Epithelial cell of proximal tubule (primary cell): ENCODE results near the gene ABTB2. TPM values are rescaled to one million over a fixed set of nuclear protein-coding genes. Genes with fewer than 3 reads are reported as not detected.
A peak's percentile ranks its signal among the peaks of the same experiment; 100 is the strongest.

Experiments
- DNase-seq: peaks from one replicate; pipeline ENCODE4 v3.0.0-alpha.2; 2011; ENCODE audit warnings: low read depth
- H3K4me3 ChIP-seq: 2 replicates; pipeline ENCODE4 v1.5.1; 2011; ENCODE audit warnings: low read depth, mild to moderate bottlenecking, low read length
- CTCF ChIP-seq: conservative IDR thresholded peaks from 2 replicates; pipeline ENCODE4 v1.5.1; 2012; ENCODE audit warnings: low read depth, mild to moderate bottlenecking, low read length
- total RNA-seq: library from RNA; depleted of rRNA; stranded (reverse); fragments of >200 nt; gene quantifications from 2 replicates; pipeline ENCODE4 v1.2.3, GENCODE V29; 2015

The ABTB2 gene
- total RNA-seq, 1 donor from 2014 or later: 17.6 TPM

- no peak for TF ChIP-seq CTCF
These were observed 149.3 kb downstream of the ABTB2 start for GRCh38 chr11:34208266-34209135.

DNA sequence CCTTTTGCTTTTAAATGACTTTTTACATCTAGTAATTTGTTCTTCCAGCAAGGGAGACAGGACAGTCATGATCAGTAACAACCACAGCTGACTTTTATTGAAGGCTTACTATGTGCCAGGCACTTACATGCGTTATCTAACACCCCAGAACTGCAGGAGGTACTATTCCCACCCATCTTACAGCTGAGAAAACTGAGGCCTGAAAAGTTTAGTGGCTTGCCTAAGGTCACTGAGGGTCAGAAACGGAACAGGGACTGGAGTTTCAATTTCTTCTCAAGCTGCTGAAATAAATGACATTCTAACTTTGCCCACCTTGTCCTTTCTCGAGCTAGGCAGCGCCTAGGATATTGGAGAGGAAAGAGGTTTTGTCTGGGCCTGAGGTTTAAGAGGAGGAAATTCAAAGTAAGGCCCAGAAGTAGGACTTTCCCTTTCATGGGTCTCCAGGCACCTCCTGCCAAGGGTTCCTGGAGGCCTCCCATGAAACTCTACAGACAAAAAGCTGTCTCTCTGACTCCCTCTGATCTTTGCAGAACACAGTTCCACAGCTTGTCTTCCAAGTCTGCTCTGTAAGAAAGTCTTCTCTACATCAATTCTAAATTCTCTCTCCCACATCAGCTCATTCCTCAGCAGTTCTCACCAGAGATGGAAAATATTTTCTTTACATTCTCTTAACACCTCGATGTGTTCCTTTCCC lies 150.2 kb downstream of the ABTB2 start:
- DNase-seq: no peak
- H3K4me3 ChIP-seq: no peak overlapping the region
- TF ChIP-seq CTCF: no peak

More at GRCh38 chr11:34208266-34209135, 149.3 kb downstream of the ABTB2 start:
- no peak overlapping the region for H3K4me3 ChIP-seq
- peak; percentile 66 for DNase-seq

DNA sequence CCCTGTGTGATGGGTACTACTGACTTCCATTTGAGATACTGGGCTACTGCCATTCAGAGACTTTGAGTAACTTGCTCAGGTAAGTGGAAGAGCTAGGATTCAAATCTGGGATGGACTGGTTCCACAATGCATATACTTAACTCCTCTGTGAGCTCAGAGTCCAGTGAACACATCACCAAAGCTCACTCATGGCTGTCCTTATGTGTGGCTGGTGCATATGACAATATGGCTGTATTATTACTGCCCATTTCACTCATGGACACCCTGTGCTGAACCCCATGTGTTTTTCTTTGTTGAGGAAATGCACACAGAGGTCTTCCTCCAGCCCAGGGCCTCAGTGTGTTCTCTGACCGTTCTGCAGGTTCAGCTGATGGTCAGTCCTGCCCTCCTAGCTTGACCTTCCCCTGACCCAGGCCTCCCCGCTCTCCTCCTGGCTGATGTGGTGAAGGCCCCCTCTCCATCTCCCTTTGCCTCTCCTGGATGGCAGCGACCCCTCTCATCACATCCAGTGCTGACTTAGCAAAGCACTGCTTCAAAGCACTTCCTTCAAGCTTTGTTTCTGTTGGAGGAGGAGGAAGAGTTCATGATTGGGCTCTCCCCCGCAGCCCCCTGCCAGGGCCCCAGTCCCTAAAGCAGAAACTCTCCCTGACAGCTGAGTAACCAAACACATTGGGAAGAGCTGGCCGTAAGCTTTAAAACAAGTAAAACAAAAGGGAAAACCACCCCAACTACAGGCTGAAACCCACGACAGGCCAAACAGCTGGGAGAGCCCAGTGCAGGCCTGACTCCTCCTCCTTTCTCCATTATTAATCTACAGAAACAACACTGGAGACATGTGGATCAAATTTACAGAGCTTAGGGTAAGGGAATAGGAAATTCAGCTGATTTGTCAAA lies 151.2 kb downstream of the ABTB2 start:
- H3K4me3 ChIP-seq: no peak overlapping the region
- no peak for DNase-seq
- no peak for TF ChIP-seq CTCF

DNA sequence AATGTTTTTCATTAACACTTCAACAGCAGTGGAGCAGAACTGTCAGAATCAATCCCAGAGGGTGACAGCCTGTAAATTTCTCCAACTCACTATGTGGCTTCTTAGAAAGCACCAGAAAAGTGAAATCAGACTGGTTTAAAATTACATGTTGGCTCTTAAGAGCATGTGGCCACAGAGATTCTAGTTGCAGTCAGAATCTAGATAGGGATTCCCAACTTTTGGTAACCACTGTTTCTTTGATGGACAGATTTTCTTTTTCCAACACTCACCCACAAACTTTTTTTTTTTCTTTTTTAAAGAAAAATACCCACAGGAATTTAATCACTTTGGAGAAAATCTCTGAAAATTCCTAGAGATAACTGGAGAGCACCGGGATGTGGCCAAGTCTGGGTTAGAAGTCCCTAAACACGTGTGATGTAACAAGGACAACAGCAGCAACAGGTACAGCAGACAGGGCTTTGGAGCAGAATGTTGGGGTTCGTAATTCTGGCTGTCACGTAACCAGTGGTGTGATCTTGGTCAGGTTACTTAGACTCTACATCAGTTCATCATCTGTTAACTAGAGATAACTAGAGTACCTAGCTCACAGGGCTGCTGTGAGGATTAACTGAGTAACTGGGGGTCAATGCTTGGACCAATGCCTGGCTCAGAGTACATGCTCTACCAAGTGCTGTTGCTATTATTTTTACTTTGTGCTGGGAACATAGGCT lies 152.3 kb downstream of the ABTB2 start:
- DNase-seq: no peak
- TF ChIP-seq CTCF: no peak

GRCh38 chr11:34204396-34205279 lies 153.2 kb downstream of the ABTB2 start:
- DNase-seq: peak; percentile 94
- H3K4me3 ChIP-seq: no peak overlapping the region
- no peak for TF ChIP-seq CTCF

More for the DNA sequence above, 152.3 kb downstream of the ABTB2 start:
- H3K4me3 ChIP-seq: no peak overlapping the region
